HG02885 (cell line): ENCODE results near the gene LMNB1.
"Not testable (repeated sequence)": the region's sequence is repeated elsewhere in the genome, so short reads cannot be mapped to it uniquely, and the experiment has no call there.

ENCODE experiments used
- ATAC-seq: cut with Tn5 transposase; IDR thresholded peaks from one replicate; pipeline ENCODE4 v1.9.1; 2021; ENCODE audit warnings: mild to moderate bottlenecking; ENCODE audit not compliant: unreplicated experiment, poor library complexity

Gene LMNB1

DNA sequence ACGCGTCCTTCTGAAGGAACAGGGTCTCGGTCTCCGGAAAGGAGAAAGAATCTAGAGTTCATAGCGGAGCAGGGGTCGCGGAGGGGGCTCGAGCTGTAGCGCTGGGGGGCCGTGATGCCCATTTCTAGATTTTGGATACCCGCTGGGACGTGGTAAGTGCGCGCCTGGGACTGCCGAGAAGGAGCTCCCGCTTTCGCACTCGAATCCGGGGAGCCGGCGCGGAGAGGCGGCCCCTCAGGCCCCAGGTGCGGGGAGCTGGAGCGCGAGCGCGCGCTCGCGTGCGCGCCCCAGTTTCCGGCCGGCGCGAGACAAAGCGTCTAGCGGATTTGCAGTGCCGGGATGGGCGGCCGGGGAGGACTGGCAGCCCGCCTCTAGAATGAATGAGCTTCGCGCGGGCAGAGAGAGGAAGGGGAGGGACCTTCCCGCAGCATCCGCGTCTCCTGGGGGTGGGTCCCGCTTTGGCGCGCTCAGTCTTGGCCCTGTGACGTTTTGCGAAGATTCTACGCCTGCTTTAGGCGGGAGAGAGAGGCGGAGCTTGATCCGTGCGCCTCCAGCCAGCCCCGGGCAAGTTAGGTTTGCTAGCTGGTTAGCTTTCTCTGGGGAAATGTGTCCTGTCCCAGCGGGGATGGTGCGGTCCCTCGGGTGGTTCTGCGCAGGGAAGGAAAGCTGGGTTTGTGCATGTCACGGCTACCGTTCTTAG is 1.2 kb downstream of the LMNB1 start:
- ATAC-seq, result peak; percentile 66

DNA sequence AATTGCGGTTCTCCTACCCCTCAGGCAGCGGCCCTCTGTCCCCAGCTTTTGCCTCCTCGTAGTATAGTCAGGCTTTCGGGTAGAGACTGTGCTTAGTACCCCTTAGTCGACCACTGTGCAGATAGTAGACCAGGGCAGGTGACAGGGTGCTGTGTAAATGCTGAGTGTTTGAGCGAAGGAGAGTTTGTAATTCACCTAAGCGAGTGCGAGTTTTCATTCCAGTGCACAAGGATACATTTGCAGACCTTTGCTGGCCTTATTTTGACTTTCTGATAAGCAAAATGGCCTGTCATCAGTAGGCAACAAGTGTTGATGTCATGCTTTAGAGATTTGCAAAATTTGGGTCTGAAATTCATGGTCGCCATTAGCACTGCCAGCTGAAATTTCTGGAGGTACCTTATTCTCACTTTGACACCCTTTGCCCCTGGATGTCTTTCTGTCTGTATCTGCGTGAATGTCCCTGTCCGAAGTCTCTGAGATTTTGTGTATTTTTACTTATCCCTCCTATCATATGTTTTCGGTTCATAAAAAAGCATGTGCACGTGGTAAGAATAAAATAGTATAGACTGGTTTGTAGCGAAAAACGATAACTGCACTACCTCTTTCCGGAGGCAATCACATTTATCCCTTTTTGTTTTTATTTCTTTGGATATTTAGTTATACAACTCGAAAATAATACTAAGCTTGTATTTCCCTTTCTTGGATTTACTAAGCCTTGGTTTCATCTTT is 1.9 kb downstream of the LMNB1 start:
- peak; percentile 4 for ATAC-seq

DNA sequence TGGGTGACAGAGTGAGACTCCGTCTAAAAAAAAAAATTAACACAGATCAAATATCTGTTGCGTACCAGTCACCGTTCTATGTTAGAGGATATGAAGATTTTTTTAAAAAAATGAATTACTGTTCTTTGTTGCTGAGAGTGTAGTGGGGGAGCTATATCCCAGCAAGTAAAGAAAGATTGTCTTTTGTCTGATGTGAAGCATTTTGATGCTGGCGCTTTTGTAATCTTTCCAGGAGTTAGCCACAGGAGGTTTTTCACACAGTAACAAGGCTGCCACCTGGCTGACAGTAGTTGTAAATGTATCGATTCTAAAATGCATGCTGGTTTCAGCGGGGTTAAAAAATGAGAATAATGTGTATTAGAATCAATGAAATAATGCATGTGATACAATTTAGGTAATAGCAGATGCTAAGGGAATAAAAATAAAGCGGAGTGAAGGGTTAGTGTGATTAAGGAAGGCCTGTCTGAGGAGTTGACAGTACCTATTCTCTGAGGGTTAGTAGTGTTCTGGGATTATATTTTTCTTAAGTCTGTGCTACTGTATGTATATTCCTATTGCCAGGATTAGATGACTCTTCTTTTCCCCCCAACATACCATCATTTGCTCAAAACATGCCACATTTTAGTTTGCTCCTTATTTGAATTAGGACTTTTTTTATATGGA is 3.4 kb downstream of the LMNB1 start:
- ATAC-seq, result no peak

DNA sequence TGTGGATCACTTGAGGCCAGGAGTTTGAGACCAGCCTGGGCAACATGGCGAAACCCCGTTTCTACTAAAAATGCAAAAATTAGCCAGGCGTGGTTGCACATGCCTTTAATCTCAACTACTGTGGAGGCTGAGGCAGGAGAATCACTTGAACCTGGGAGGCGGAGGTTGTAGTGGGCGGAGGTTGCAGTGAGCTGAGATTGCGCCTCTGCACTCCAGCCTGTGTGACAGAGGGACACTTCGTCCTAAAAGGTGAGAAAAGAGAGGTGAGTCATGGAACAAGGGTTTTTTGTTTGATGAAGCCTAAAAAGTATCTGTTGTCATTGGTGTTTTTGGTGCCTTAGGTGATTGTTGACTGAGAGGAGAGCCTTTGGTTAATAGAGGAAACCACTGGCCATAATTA is 11.5 kb downstream of the LMNB1 start:
- not testable (repeated sequence) for ATAC-seq

DNA sequence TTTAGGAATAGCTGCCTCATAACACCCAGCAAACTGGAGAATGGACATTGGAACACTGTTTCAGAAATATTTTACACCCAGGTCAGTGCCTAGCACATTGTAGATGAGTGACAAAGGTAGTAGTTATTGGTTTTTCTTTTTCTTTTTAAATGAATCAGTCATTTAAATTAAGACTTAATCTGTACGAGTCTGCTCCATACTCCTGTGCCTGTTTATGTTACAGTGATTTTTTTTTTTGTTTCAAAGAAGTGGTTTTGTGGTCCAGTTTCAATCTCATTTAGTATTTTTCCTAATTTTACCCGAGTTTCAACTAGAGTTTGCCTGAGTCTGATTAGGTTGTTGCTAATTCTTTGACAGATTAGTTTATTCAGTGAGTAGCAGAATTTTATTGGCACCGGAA is 16.2 kb downstream of the LMNB1 start:
- ATAC-seq, result peak; percentile 26

DNA sequence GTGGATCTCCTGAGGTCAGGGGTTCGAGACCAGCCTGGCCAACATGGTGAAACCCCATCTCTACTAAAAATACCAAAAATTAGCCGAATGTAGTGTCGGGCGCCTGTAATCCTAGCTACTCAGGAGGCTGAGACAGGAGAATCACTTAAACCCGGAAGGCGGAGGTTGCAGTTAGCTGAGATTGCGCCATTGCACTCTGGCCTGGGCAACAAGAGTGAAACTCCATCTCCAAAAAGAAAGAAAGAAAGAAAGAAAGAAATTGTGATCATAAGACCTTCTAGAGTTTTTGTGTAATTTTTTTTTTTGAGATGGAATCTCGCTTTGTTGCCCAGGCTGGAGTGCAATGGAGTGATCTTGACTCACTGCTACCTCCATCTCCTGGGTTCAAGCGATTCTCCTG is 16.7 kb downstream of the LMNB1 start:
- not testable (repeated sequence) for ATAC-seq

DNA sequence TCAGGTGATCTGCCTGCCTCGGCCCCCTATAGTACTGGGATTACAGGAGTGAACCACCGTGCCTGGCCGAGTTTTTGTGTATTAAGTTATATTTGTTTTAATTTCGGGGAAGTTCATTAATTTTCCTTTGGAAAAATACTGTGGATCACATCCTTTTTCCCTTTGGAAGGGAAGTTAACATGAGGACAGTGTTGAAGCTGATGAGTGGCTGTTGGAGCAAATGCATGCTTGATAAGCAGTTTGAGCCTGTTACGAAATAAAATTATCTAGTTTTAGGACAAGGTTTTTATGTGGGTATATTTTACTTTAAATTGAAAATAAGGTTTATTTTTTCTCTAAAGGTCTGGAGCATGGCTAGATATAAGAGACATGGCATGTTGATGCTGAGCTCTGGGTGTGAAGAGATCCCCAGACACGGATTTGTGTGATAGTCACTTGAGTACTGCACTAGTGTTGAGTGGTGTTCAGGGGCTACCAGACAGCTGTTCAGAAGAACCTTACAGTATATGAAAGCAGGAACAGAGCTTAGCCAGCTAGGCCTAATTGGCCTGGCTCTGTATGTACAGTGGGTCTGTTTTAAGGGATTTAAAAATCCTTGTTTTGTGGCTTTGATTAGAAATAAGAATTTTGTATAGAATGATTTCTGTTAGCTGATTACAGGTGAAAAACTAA is 17.4 kb downstream of the LMNB1 start:
- peak; percentile 25 for ATAC-seq

DNA sequence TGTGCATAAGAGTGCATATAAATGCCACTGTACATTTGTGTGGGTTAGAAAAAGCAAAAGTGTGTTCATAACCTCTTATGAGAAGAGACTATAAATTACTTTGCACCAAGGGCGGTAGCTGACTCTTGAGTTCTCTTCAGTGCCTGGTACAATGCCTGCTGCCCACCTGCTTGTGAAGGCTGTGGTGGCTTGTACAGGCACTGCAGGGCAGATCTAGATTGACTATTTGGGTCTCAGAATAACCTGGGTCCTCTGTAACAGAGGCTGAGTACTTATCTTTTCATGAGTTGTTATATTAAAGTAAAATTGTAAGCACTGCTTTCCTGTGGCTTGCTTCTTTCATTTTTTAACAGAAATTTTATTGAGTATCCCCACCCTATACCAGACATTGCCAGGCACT is 22.8 kb downstream of the LMNB1 start:
- no peak for ATAC-seq

DNA sequence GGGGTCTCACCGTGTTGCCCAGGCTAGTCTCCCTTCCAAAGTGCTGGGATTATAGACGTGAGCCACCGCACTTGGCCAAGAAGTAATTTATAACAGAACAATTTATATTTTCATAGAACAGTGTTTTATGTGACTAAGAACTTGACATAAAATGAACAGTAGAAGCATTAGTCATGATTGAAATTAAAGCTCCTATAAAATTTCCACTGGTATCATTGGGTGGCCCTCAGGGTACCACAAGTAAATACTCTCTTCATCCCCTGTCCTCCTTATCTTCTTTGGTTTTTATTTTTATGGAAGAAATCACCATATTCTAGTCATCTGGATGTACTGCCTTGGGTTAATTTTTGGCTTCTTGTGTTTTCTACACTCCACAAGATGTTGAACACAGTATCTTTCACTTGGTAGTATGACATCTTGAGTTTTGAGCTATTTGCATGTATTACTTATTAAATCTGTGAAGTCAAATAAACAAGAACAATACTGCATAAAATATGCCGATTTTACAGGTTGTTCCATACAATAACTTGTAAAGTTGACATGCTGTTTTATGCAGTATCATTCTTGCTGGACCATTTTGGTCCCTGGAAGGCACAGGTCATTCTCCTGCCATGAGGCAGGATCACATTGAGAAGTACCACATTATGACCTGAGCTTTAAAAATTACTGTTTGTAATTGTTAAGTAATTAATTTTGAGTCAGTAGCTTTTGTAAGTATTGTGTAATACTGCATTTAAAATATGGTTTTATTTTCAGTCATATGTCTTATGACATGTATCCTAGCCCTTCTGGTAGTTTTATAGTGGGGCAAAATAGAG is 24.4 kb downstream of the LMNB1 start:
- ATAC-seq, result no peak

DNA sequence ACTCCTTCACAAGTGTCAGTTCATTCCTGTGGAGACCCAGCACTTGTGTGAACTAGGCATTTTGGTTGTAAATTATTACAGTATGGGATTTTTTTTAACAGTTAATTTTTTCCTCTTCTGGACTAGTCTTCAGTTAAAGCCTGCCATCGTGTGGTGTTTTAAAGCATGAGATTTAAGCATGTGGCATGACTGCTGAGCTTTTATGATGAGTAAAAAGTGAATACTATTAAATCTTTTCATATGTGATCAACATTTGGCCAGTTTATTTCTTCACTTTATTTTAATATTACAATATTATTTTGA is 25.0 kb downstream of the LMNB1 start:
- peak; percentile 51 for ATAC-seq

DNA sequence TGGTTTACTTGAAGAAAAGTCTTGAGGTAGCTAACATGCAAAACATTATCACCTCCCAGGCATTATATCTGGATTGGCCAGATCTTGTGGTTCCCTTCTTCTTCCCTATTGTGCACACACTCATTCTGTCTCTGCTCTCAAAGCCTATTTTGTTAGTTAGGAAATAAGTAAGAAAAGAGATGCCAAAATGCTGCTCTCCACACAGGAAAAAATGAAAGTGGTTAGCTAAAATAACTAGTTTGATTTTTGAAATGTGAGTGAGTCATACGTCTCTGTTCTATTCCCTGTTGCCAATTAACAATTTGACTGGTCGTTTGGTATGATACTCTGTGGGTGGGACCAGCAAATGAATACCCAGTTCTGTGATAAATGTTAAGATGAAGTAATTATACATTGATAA is 28.1 kb downstream of the LMNB1 start:
- ATAC-seq, result no peak

DNA sequence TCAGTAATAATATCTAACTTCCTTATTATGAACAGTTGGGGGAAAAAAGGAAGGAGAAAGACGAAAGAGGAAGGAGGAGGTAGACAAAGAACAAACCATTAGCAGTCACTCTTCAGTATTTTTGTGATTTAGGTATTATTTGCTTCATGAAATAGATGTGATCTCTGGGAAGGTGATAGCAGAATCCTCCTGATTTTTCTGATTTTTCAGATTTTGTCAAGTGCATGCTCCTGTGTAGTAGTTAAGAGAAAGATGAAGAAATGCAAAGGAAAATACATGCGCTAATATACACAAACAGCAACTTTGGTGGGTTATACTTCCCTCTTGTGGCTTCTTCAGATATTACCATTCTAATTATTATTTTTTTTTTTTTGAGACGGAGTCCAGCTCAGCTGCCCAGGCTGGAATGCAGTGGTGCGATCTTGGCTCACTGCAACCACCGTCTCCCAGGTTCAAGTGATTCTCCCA is 31.6 kb downstream of the LMNB1 start:
- peak; percentile 44 for ATAC-seq

DNA sequence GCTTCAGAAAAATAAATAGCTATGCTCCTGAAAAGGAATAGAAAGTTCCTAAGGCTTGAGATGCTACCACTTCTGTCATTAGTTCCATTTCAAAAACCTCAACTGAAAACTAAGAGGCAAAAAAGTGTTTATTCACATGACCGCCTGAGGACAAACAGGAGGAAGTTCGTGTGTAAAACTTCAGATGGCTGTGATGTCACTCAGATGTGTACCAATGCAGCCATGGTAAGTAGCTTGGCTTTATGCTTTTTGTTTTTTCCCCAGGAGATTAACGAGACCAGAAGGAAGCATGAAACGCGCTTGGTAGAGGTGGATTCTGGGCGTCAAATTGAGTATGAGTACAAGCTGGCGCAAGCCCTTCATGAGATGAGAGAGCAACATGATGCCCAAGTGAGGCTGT is 33.0 kb downstream of the LMNB1 start:
- ATAC-seq, result no peak

DNA sequence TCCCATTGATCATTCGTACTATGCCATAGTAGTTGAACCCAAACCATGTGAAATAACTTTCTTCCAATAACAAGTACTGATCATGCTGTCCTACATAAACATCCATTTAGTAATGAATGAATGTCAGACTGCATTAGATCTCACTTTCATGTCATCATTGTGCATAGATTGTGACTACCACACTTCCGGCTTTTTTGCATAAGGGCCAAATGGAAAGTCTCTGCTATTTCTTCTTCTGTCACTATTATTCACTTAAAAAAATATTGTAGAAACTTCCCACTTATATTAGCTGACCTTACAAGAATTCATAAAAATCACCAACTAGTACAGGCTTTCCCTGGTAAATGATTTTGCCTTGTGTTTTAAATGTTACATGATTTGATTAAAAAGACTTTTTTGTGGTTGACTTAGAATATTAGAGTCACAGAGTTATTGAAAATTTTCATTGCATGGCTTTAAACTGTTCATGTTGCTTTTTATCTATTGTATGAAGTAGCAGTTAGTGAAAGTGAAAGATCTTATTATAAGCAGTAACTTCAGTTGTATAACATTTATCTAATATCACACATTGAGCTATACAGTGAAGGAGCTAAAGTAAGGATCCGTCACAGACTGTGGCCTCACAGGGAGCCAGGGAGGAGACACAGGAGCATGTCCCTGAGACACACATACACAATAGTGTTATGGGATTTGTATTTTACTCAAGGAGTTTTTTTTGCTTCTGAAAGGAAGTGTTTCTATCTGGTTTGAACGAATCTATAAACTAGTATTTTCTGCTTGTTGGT is 33.9 kb downstream of the LMNB1 start:
- no peak for ATAC-seq

DNA sequence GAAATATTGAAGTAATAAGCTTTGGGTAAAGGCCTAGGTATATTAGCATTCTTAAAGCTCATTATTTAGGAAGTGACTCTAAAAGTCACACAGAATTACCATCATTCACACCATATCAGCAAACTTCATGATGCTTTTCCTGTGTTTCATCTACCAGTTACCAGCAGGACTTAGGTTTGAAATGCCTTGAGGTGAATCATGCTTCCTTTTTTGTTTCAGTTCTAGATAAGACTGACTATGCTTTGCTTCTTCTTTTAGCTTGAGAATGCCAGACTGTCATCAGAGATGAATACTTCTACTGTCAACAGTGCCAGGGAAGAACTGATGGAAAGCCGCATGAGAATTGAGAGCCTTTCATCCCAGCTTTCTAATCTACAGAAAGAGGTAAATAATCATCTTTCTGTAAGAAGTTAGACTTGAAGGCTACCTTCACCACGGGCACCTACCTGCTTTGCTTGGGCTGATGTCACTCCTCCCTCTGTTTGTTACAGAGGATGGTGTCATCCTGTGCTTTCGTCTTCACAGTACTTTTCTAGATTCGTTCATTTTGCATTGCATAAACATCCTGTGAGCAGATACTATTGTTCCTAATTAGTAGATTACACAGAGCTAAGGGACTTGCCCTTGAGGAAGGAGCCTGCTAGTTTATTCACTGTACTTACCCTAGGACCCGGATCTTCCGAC is 34.7 kb downstream of the LMNB1 start:
- ATAC-seq, result peak; percentile 63

DNA sequence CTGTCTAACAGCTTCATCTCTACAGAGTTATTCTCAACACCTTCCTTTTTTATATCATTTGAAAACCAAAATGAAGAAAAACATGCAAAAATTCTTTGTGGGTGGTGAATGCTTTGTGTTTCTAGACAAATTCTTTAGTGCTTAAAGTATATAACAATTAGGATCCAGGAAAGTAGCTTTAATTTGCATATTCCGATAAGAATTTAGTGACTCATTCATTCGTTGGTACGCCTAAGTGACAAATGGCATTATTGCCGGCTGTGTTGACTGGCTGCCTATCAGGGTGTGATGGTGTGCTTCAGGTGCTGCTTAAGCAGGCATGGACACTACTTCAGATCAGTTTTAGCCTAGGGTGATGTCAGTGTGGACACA is 35.2 kb downstream of the LMNB1 start:
- ATAC-seq, result no peak

DNA sequence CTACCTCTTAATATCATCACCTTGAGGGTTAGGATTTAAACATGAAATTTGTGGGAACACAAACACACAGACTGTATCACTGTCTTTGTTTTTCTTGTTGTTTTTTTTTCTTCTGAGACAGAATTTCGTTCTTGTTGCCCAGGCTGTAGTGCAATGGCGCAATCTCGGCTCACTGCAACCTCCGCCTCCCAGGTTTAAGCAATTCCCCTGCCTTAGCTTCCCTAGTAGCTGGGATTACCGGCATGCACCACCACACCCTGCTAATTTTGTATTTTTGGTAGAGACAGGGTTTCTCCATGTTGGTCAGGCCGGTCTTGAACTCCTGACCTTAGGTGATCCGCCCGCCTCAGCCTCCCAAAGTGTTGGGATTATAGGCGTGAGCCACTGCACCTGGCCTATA is 36.9 kb downstream of the LMNB1 start:
- not testable (repeated sequence) for ATAC-seq

DNA sequence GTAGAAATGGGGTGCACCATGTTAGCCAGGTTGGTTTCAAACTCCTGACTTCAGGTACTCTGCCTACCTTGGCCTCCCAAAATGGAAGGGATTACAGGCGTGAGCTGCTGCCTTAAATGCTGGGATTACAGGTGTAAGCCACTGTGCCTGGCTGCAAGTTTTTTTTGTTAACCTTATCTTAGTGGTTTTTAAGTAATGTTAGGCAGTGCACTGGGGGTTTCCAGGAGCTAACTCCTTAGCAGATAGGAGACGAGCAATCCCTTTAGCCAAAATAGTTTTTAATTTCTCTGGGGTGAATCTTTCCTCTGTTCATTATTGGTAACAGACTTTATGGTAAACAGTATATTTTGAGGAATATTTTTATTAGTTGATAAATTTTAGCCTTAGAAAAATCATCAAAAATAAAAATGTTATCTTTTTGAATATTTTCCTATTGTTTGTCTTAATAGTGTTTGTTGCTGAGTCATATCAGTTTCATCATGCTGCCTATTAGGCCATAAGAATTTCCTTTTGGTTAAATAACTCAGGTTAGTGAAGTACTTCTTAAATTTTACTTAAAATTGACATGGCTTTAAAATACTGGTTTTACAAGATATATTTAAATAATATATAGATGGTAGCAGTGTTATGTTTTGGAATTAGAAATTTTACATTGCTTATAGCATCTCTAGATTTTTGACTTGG is 37.9 kb downstream of the LMNB1 start:
- ATAC-seq, result no peak
